Karpas-422 (cell line): ENCODE results near the gene CD72. TPM values are rescaled to one million over a fixed set of nuclear protein-coding genes. Genes with fewer than 3 reads are reported as not detected.

Experiments
- DNase-seq: peaks from one replicate; pipeline ENCODE4 v3.0.0-alpha.2; 2015
- H2AFZ ChIP-seq: fragments of 200-600 bp; sonication (generic); 2 replicates; pipeline ENCODE4 v1.6.1; 2014; ENCODE audit warnings: antibody characterized with exemption, low read length, mixed read lengths
- H3K27ac ChIP-seq: fragments of 200-600 bp; sonication (generic); 2 replicates; pipeline ENCODE4 v1.5.1; 2014; ENCODE audit warnings: mild to moderate bottlenecking, low read length, moderate library complexity
- H3K27me3 ChIP-seq: fragments of 200-600 bp; sonication (generic); 2 replicates; pipeline ENCODE4 v1.6.1; 2014; ENCODE audit warnings: low read length, mixed read lengths
- H3K36me3 ChIP-seq: fragments of 200-600 bp; sonication (generic); 2 replicates; pipeline ENCODE4 v1.6.1; 2014; ENCODE audit warnings: low read length, mixed read lengths; ENCODE audit not compliant: insufficient read depth
- H3K4me1 ChIP-seq: fragments of 200-600 bp; sonication (generic); 2 replicates; pipeline ENCODE4 v1.6.1; 2014; ENCODE audit warnings: mild to moderate bottlenecking, low read length, mixed read lengths
- H3K4me2 ChIP-seq: fragments of 200-600 bp; sonication (generic); 2 replicates; pipeline ENCODE4 v1.6.1; 2014; ENCODE audit warnings: low read length, low read depth, mild to moderate bottlenecking; ENCODE audit not compliant: poor library complexity, severe bottlenecking
- H3K4me3 ChIP-seq: fragments of 200-600 bp; sonication (generic); 2 replicates; pipeline ENCODE4 v1.5.1; 2014; ENCODE audit warnings: mild to moderate bottlenecking, antibody characterized with exemption, low read length, mixed read lengths
- H3K79me2 ChIP-seq: fragments of 200-600 bp; sonication (generic); 2 replicates; pipeline ENCODE4 v1.6.1; 2014; ENCODE audit warnings: mild to moderate bottlenecking, low read length, mixed read lengths
- H3K9ac ChIP-seq: fragments of 200-600 bp; sonication (generic); 2 replicates; pipeline ENCODE4 v1.6.0; 2014; ENCODE audit warnings: low read length
- H3K9me2 ChIP-seq: fragments of 200-600 bp; sonication (generic), shearing (Covaris generic); replicated peaks from 2 replicates; pipeline ENCODE4 v1.6.0; 2014; ENCODE audit warnings: mild to moderate bottlenecking, low read length, moderate library complexity; ENCODE audit not compliant: insufficient read depth
- H3K9me3 ChIP-seq: fragments of 300-700, 200-600 bp; sonication (generic); 2 replicates; pipeline ENCODE4 v1.6.1; 2014; ENCODE audit warnings: low read length, mixed read lengths
- H4K20me1 ChIP-seq: fragments of 200-600 bp; sonication (generic); 2 replicates; pipeline ENCODE4 v1.6.1; 2014; ENCODE audit warnings: mild to moderate bottlenecking, antibody characterized with exemption, low read length, low read depth; ENCODE audit not compliant: insufficient read depth
- total RNA-seq: library from RNA; depleted of rRNA; stranded (reverse); fragments of >200 nt; shearing (Covaris generic); gene quantifications from 2 replicates; pipeline ENCODE4 v1.2.3, GENCODE V29; 2014; ENCODE audit warnings: low replicate concordance; rRNA removed

Gene CD72
- total RNA-seq, result 5.6 and 7.8 TPM in 2 replicates

- Histone ChIP-seq H3K79me2 (no peaks in the 10 kb centered on the region), H4K20me1 (no peaks in the 10 kb centered on the region), H3K4me1 (peaks cover 33% of the 10 kb centered on the region), H2AFZ (peak within 1 kb of the TSS; percentile 88), H3K27me3 (no peaks in the 10 kb centered on the region; the same call in 1 of the 2 replicates), H3K36me3 (no peaks in the 10 kb centered on the region), H3K9me3 (no peaks in the 10 kb centered on the region), H3K4me3 (peak within 1 kb of the TSS; percentile 37; the same call in 1 of the 2 replicates), H3K9me2 (no peaks in the 10 kb centered on the region), H3K27ac (peak within 1 kb of the TSS; percentile 49), H3K4me2 (peak within 1 kb of the TSS; percentile 57), H3K9ac (peak within 1 kb of the TSS; percentile 56)
- peak; percentile 72 for DNase-seq
Observed at GRCh38 chr9:35618325-35618727, at the start of gene CD72. Gene CD72, minus strand, starts transcription at chr9:35618413. Its CDS starts 110 bp downstream, at chr9:35618303.

DNA sequence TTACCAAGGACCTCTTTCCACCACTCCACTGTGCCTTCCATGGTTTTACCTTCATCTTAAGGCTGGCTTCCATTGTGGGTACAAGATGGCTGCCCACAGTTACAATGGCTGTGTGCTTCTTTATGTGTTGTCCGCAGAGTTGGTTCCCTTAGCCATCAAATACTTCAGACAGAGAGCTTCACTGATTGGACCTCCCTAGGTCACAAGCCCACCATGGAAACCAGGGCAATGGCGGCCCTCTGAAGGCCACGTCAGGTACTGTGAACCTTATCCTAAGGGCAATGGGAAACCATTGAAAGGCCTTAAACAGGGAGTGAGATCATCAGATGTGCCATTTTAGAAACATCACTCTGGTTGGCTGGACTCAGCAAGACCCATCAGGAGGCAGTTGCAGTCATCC is 49.7 kb upstream of the CD72 start:
- Histone ChIP-seq H3K9me2 (no peaks in the 10 kb centered on the region), H3K27ac (no peak overlapping the region), H4K20me1 (no peaks in the 10 kb centered on the region), H3K79me2 (peaks cover 20% of the 10 kb centered on the region), H3K27me3 (no peaks in the 10 kb centered on the region), H3K9me3 (no peaks in the 10 kb centered on the region), H3K36me3 (peaks cover 3% of the 10 kb centered on the region; the same call in 1 of the 2 replicates), H3K4me3 (no peak overlapping the region), H2AFZ (no peak overlapping the region), H3K9ac (no peak overlapping the region), H3K4me1 (peaks cover 25% of the 10 kb centered on the region), H3K4me2 (no peak overlapping the region)
- no peak for DNase-seq

GRCh38 chr9:35666549-35666948 is 48.3 kb upstream of the CD72 start:
- Histone ChIP-seq H3K4me2 (no peak overlapping the region), H2AFZ (no peak overlapping the region)

GRCh38 chr9:35666045-35666444 is 47.8 kb upstream of the CD72 start:
- Histone ChIP-seq H3K27ac (no peak overlapping the region), H2AFZ (no peak overlapping the region), H3K4me1 (peaks cover 43% of the 10 kb centered on the region), H3K27me3 (no peaks in the 10 kb centered on the region), H3K9me2 (no peaks in the 10 kb centered on the region), H3K36me3 (peaks cover 14% of the 10 kb centered on the region; the same call in 1 of the 2 replicates), H3K4me3 (no peak overlapping the region), H3K4me2 (peak overlapping the region; percentile 80), H4K20me1 (no peaks in the 10 kb centered on the region), H3K9ac (no peak overlapping the region), H3K79me2 (peaks cover 32% of the 10 kb centered on the region), H3K9me3 (no peaks in the 10 kb centered on the region)
- DNase-seq, result no peak

More at GRCh38 chr9:35666549-35666948, 48.3 kb upstream of the CD72 start:
- no peak for DNase-seq
- Histone ChIP-seq H3K27ac (no peak overlapping the region), H3K36me3 (peaks cover 14% of the 10 kb centered on the region; the same call in 1 of the 2 replicates), H3K9me3 (no peaks in the 10 kb centered on the region), H3K4me3 (no peak overlapping the region), H4K20me1 (no peaks in the 10 kb centered on the region), H3K79me2 (peaks cover 32% of the 10 kb centered on the region), H3K4me1 (peaks cover 39% of the 10 kb centered on the region), H3K9ac (no peak overlapping the region), H3K27me3 (no peaks in the 10 kb centered on the region), H3K9me2 (no peaks in the 10 kb centered on the region)

DNA sequence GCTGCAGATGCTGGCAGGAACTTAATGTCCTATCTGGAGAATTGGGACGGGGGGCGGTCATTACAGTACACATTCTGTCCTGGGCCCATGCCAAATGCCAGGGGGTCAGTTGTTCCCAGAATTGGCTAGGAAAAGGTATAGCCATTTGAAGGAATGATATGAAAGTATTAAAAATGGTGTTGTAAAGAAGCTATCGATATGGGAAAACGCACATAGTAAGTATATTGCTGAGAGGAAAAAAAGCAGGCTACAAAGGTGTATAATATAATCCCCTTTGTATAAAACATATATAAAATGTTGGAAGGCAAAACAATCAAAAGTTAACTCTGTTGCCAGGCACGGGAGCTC is 47.2 kb upstream of the CD72 start:
- Histone ChIP-seq H3K27ac (no peak overlapping the region), H3K4me1 (peaks cover 49% of the 10 kb centered on the region), H2AFZ (peak overlapping the region; percentile 73), H3K4me3 (peak overlapping the region; percentile 91), H3K36me3 (peaks cover 14% of the 10 kb centered on the region; the same call in 1 of the 2 replicates), H3K9me2 (no peaks in the 10 kb centered on the region), H3K4me2 (peak overlapping the region; percentile 80), H3K27me3 (no peaks in the 10 kb centered on the region), H4K20me1 (no peaks in the 10 kb centered on the region), H3K9me3 (no peaks in the 10 kb centered on the region), H3K9ac (peak overlapping the region; percentile 96), H3K79me2 (peaks cover 32% of the 10 kb centered on the region)
- no peak for DNase-seq

- peak within 1 kb of the TSS; percentile 73 for H2AFZ ChIP-seq
Observed at GRCh38 chr9:35664531-35665470, 46.6 kb upstream of the CD72 start, which contains the start of gene ARHGEF39. Gene ARHGEF39, minus strand, starts transcription at chr9:35665195. Its CDS starts 26 bp downstream, at chr9:35665169.

GRCh38 chr9:35662437-35662836 is 44.2 kb upstream of the CD72 start:
- peaks cover 32% of the 10 kb centered on the region for H3K79me2 ChIP-seq
- H2AFZ ChIP-seq, result no peak overlapping the region
- H3K4me3 ChIP-seq, result peak overlapping the region; percentile 91; the same call in 1 of the 2 replicates
- 0 out of 2 replicates have a peak overlapping the region, but pooled peaks have one; percentile 14 for H3K27ac ChIP-seq
- H3K4me2 ChIP-seq, result peak overlapping the region; percentile 80
- DNase-seq, result no peak
- no peaks in the 10 kb centered on the region for H3K9me2 ChIP-seq
- peak overlapping the region; percentile 36; the same call in 1 of the 2 replicates for H3K9ac ChIP-seq
- peaks cover 14% of the 10 kb centered on the region; the same call in 1 of the 2 replicates for H3K36me3 ChIP-seq
- no peaks in the 10 kb centered on the region for H3K9me3 ChIP-seq
- no peaks in the 10 kb centered on the region for H3K27me3 ChIP-seq
- H3K4me1 ChIP-seq, result peaks cover 73% of the 10 kb centered on the region
- no peaks in the 10 kb centered on the region for H4K20me1 ChIP-seq

More at GRCh38 chr9:35664531-35665470, 46.6 kb upstream of the CD72 start, which contains the start of gene ARHGEF39:
- Histone ChIP-seq H3K4me3 (peak within 1 kb of the TSS; percentile 91), H3K9ac (peak within 1 kb of the TSS; percentile 96), H3K4me2 (peak within 1 kb of the TSS; percentile 80), H3K27ac (peak within 1 kb of the TSS; percentile 79), H3K9me2 (no peaks in the 10 kb centered on the region), H4K20me1 (no peaks in the 10 kb centered on the region), H3K36me3 (peaks cover 14% of the 10 kb centered on the region; the same call in 1 of the 2 replicates), H3K9me3 (no peaks in the 10 kb centered on the region), H3K27me3 (no peaks in the 10 kb centered on the region), H3K4me1 (peaks cover 56% of the 10 kb centered on the region), H3K79me2 (peaks cover 32% of the 10 kb centered on the region)
- peak; percentile 95 for DNase-seq
